HK-2 (cell line): Measurements from ENCODE around the gene ELMO1.

Experiments used
- DNase-seq: peaks from one replicate; pipeline ENCODE4 v3.0.0-alpha.2; 2018; ENCODE audit not compliant: unreplicated experiment

ELMO1 gene

DNA sequence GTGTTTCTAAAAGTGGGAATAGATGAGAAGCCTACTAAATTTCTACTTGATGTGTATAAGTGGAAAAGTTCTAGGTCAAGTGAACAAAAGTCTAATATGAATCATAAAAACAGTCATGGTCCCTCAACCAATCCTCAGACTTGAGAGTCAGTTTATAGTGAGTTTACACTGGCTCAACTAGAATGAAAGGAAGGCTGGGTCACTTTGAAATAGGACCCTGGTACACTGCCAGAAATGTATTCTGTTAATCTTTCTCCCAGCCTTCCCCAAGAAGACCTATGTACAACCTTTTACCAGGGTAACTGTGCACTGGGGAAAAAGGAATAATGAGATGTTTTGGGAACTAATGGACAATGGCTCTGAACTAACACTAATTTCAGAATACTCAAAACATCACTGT lies 17.3 kb downstream of the ELMO1 start:
- no peak for DNase-seq

DNA sequence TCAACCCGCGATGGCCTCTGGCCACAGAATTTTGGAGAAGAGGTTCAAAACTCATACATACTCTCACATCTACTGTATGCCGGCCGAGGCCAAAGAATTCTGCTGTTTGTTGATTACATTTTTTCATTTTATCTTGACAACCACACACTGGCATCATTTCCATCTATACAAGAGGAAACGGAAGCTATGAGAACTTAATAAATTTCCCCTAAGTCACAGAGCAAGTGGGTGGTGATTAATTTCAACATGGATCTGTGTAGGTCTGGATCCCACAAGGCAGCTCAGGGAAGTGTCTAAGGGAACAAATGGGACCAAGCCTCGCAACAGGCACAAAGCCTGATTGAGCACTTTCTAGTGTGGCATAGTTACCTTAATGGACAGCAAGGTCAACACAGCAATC lies 18.0 kb downstream of the ELMO1 start:
- DNase-seq, result no peak

DNA sequence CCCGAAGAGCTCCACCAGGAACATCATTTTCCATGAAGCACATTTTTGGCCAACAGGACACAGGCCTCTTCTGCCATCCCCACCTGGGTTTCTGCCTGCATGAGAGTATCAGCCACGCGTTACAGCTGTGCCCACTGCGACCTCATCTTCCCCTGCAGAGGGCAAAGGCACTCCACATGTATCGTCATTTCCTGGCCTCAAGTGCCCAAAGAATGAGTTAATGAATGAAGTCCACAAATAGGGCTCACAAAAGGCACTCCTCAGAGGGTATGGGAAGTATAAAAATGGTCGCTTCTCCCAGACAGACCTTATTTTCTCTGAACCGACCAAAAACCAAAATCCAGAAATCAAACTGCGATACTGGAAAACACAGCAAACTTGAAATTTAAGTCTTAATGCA lies 18.5 kb downstream of the ELMO1 start:
- DNase-seq, result no peak

DNA sequence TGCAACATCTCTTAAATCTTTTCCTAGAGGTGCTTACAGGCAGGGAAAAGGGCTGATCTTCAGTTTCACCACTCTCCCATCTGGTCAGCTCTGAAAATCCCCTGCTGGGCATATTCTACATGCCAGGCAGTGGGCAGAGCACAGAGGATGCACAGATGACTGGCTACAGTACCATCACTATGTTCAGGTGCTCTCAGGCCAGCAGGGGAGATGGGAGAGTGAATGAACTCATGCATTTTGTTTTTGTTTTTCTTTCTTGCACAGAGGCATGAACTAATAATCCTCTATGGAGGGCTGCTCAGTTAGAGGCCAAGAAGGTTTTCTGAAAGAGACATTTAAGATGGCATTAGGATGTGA lies 19.3 kb downstream of the ELMO1 start:
- DNase-seq, result no peak

DNA sequence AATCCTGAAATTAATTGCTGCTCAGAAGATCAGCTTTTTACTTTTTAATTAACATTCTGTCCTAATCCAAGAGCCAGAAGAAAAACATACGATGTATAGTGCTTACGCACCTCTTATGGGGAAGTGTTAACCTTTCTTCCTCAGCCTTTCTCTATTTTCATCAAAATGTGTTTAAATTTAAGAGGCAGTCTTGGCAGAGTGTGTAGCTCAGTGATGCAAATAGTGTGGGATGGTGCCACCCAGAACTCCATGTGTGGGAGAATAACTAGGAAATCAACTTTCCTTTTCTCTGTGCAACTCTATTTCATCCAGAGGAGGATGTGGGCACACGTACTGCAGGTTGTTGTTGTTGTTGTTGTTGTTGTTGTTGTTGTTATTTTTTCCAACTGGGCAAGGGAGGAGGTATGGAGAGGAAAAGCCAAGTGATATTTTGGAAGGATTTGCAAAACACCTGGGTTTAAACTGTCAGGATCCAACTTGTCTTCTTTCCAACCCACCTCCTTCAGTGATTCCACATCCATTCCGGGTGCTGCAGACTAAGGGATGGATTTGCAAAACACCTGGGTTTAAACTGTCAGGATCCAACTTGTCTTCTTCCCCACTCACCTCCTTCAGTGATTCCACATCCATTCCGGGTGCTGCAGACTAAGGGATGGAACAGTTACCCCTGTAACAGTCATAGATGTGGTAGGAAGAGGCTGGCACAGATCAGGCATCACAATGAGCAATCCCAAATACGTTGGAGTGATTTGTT lies 19.8 kb downstream of the ELMO1 start:
- DNase-seq, result no peak

DNA sequence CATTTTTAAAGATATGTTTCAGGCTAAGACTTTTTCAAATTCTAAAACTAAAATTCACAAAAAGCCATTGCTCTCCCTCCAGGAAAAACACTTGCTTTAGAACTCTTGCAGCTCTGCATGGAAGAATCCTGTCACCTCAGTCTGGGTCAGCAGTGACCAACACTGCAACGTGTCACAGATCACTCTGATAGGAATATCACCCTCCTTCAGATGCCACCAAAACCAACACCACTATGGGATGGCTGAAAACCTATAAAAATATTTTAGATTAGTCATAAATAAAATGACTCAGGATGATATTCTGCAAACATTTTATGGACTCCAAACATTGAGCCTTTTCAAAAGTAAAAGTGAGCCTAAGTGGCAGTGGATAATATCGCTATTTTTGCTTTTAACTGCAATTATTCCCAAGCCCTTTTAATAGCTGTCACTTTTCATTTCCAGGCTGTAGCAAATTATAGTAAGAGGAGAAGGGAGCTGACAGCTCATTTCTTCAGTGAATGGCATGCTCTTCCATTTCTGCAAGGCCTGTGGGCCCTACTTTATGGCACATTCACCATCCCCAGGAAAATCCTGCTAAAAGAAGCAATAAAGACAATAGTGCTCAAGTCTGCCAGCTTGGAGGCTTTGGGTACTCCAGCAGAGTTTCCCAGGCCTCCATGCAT lies 21.3 kb downstream of the ELMO1 start:
- DNase-seq, result no peak

DNA sequence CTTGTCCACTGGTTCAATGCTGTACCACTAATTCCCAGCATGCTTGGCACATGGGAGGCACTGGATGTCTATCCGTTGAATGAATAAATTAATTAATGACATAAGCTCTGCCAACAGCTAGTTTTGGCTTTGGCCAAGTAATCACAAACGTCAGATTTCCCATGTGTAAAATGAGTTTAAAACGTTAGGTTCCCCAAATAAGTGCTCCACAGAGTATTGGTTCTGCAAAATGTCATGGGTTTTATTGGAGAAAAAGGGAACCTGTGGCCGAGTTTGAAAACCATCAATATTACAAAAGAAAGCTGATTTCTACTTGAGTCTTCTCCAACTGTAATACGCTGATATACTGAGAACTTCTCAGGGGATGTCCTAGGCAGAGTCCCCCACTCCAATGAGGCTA lies 23.2 kb downstream of the ELMO1 start:
- DNase-seq, result no peak

DNA sequence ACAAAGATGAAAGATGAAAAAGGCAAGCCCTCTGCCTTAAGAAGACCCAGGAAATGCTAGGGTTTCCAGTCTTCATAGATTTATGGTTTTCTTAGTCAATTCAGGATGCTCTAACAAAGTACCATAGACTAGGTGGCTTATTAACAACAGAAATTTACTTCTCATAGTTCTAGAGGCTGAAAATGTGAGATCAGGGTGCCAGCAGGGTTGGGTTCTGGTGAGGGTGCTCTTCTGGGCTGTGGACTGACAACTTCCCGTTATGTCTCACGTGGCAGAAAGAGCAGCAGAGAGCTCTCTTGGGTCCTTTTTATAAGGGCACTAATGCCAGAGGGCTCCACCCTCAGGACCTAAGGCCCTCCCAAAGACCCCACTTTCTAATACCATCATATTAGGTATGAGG lies 23.7 kb downstream of the ELMO1 start:
- DNase-seq, result no peak

DNA sequence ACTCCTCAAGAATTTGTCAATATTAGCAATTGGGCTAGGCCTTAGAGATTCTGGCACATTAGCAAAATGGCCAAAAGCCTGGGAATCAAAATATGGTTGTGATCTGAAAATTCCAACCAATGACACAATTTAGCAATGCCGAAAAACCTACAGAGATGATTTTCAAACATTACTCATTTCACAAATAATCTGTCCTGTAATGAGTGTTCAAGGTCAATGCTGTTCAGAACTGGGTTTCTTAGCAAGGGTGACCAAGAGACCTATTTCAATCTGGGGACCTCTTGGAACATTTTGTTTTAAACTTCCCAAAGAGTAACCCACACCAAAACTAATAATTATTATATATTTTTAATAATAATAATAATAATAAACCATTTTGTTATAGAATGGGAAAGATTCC lies 24.1 kb downstream of the ELMO1 start:
- no peak for DNase-seq

DNA sequence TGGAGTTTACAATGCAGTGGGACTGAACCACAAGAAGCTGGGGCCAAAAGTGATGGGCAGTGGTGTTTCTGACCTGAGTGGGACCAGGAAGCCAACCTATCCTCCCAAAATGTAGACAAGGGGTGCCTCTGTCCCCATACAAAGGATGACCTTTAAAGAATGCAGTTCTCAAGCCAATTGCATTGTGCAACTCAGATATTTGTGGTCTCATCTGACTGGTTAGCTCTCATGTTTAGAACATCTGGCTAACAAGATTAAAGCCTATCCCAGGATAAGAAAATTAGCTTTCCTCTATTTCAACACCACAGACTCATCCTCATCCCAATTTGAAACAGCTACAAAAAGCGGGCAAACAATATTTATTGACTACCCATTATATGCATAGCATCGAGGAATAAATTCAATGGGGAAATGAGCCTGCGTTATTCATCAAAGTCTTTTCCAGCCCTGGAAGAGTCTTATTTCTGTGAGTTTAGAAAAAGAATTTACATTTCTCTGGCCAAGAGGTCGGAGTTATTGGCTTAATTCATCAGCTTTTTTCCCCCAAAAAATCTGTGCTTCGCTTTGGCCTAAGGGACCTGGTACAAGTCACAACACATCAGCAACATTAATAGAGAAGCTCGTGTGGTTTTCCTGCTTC lies 26.7 kb downstream of the ELMO1 start:
- no peak for DNase-seq

DNA sequence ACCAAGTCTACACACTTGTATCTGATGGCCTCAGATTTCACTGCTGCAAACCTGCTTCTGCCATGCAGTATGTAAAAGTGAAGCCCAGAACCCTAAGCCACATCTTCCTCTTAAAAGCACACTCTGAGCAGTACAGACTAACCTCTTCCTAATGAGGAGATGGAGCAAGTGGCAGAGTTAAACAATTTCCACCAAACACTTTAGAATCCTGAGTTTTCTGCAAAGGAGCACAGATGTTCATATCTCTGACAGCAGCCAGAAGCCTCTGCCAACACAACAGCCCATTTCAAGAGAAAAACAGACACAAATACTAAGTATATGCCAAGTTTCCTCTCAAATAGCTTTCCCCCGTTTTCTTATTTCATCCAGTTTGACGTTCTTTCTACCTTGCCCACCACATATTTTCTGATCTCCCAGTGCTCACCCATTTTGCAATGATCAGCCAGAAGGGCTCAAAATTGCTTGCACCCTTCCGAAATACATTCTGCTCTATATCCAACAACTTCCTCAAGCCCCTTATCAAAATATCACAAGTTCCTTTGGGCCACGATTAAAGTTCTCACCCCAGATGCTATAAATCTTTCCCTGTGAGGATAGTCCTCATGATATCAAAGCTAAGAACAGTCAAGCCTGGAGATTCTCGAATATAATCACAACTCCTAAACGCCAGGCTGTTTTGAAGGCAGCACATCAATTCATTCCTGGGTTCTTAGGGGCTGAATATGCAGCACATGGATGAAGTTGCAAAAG lies 27.5 kb downstream of the ELMO1 start:
- no peak for DNase-seq

DNA sequence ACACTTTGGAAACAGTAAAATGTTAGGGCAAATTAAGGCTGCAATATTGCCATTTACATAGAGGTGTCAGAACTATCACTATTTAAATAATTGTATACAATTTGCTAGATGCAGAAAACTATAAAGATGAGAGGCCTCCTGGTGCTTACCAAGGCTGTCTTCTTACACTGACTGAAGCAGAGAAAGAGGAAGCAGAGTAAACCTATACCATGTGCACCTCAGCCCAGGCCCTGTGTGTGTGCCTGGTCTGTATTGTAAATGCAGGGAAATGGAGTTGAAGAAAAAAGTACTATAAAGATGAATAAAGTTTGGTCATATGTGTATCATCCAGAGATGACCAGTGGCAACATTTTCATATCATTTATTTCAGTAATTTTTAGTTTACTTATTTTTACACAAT lies 29.2 kb downstream of the ELMO1 start:
- no peak for DNase-seq

DNA sequence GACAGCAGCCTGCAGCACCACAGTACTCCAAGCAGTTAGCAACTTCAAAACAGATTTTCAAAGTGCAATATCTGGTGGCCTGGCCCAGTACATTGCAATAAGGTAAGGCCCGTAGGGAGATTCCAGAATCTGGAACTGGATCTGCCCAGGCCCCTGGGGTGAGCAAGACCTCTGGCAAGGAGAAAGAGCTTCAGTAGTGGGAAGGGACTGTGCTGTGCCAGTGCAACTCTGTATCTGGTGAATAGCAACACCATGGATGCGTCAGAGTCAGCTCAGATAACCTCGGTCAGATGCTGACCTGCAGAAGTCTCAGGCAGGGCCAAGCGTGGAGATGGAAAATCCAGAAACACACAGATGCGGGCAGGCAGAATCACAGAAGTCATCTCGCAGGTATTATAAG lies 30.3 kb downstream of the ELMO1 start:
- DNase-seq, result no peak

DNA sequence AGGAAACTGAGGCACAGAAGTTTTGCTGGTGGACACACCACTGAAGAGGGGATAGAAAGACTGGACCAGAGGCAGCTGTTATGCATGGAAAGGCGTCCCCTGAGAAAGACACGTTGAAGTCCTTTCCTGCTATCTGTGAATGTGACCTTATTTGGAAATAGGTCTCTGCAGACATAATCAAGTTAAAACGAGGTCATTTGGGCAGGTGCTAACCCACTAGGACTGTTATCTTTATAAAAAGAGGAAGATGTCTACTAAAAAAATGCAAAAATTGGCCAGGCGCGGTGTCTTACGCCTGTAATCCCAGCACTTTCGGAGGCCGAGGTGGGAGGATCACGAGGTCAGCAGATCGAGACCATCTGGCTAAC lies 31.6 kb downstream of the ELMO1 start:
- no peak for DNase-seq

DNA sequence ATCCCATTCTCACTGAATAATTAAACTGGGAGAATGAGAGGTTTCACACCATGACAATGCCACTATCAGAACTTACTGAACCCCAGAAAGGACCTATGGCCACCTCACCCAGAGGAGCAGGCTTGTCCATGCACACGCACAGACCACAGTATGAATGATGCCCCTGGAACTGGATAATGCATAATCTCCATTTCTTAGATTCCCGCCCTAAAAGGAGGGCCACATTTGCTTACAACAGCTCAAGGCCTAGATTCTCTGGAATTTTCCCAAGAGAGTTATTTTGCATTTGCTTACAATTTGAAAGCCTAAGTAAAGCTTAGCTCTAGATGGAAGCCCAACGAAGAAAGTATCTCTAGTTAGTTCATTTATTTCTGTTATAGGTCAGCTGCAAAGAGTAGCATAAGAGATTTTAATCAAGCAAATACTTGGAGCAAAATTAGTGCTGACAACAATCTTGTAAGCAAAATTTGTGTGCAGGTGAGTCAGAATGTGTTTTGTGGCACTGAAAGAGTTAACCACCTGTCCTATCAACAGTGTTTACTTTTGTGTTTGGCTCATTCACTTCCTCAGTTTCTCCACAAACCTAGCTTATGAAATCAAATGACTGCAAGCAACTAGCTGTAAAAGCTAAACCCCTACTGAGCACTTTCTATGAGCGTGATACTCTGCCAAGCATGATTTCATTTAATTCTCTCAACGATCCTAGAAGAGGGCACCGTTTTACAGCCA lies 32.1 kb downstream of the ELMO1 start:
- no peak for DNase-seq

DNA sequence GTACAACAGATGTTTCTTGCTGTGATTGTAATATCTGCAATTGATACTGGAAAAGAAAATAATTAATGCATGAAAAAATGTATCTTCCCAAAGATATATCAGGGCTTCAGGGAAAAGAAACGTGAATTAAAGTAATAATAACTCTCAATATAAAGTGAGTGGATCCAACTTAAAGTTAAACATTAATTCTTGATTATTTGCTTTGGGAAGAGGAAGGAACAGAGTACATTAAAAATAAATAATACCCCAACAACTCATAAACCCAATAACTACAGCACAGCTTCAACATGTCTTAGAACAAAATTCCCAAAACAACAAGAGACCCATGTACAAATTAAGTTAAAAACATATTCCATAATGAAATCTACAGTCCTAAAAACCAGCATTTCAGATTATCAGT lies 33.0 kb downstream of the ELMO1 start:
- DNase-seq, result no peak

DNA sequence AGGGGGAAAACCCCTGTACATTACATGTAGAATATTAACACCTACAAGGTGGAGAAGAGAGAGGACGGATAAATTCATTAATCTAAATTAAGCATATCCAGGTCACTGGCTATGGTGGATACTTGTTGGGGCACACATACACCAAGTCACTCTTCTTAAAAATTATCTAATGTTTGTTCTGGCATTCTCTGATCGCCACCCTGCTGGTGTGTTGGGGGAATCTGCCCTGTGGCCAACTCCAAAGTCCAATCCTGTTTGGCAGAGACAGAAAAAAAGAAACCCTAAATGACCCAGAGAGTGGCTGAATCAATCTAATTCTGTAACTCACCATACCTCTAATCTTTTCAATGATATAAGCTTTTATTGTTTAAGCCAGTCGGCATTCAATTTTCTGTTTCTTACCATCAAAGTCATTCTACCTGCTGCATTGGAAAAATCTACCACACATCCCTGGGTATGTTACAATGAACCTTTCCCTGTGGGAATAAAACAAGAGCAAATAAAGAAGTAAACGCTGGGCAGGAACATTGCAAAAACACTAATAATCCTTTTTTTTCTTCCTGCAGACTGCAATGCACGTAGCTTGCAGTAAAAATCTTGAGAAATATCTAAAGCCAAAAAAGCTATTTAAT lies 34.2 kb downstream of the ELMO1 start:
- no peak for DNase-seq

DNA sequence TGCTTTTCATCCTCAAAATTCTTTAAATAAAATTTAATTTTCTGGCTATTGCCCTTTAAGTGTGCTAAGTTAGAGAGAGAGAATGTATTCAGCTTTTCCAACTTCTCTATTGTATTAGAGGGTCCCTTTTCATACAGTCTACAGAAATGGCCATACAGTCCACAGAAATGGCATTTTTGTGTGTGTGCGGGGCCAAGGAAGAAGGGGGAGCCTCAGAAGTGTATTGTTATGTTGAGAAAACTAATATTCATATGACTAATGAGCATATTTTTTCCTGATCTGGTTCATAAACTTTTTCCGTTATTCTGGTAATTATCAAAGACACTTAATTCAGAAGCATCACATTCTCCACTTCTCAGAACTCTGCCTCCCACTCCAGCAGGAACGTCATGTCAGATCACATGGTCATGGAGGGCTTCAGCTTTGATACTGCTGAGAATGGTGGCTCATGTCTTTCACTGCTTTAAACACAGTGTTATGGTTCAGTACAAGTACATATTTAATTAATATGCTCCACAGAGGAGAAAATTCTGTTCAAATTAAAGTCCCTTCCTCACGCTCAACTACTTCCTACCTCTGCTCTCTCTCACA lies 37.1 kb downstream of the ELMO1 start:
- no peak for DNase-seq

DNA sequence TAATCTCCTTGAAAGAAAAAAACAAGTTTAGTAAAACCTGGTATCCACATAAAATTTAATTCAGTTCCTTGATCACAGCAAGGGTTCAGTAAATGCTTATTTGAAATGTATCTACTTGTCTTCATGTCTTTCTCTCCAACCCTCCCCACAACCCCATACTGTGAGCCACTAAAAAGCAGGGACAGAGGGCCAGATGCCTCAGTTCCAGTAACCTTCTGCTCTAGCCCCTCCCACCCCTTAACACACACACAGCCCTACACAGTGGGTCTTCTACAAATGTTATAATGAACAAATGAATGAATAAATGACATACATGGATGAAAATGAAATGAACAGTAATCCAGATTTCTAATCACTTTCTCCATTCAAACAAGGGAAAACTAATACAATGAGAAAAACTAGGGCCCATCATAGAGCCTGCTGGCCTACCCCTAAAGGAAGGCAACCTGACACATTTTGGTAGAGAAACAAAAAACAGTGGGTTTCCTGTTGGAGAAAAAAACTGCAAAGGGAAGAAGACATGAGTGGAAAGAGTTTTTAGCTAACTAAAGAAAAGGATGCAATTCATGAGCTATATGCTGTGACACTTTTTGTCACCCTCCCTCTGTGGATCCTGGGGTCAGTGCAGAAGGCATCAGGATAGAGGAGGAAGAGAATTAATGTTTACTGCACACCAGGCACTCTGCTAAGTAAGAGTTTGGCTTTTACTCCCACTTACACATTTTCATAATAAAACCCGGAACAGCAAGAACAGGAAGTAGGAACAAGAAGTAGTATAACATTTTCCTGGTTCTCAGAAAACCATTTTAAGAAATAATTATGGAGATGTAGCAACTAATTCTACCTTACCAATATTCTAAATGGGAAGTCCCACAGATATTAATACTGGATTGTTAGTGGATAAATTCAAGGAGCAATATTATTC lies 38.1 kb downstream of the ELMO1 start:
- no peak for DNase-seq

DNA sequence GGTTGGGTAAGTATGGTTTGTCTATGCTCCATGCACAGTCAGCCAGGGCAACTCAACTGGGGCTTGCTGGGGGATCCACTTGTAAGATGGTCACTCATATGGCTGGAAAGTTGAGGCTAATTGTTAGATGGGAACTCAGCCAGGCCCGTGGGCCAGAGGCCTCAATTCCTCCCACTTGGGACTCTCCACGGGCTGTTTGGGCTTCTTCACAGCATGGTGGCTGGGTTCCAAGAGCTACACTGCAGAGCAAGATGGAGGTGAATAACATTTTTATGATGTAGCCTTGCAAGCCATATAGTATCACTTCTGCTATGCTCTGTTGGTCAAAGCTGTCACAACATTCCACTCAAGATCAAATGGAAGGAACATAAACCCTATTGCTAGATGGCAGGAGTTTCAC lies 39.2 kb downstream of the ELMO1 start:
- no peak for DNase-seq
